NB4 (cell line): ENCODE data around the gene GSDMA.
A peak's percentile ranks its signal among the peaks of the same experiment; 100 is the strongest.

ENCODE experiments used
- DNase-seq: peaks from one replicate; pipeline ENCODE4 v3.0.0; 2010; ENCODE audit warnings: low read depth
- H3K4me3 ChIP-seq: one replicate; pipeline ENCODE4 v1.5.1; 2011; ENCODE audit warnings: mild to moderate bottlenecking, low read depth, low read length, moderate library complexity
- MAX ChIP-seq: IDR thresholded peaks from 2 replicates; pipeline ENCODE4 v1.6.1; 2011; ENCODE audit warnings: low read depth, low read length
- MYC ChIP-seq: IDR thresholded peaks from 2 replicates; pipeline ENCODE4 v1.6.1; 2011; ENCODE audit warnings: low read depth, low read length
- POLR2A ChIP-seq: IDR thresholded peaks from 2 replicates; pipeline ENCODE4 v1.6.1; 2011; ENCODE audit warnings: mild to moderate bottlenecking; ENCODE audit not compliant: insufficient read length; ENCODE audit errors: extremely low read depth
- TF ChIP-seq, protein P1 (sequence below): IDR thresholded peaks from one replicate; pipeline ENCODE4 v1.5.1; 2012; ENCODE audit warnings: low read depth, low read length

GSDMA gene

GRCh38 chr17:39952680-39953470, 9.9 kb upstream of the GSDMA start:
- peak; percentile 97 for DNase-seq
- H3K4me3 ChIP-seq: peak overlapping the region; percentile 42
- TF ChIP-seq POLR2A (peak; percentile 35), MAX (peak; percentile 34; the same call in 1 of the 2 replicates), MYC (no peak)
- TF ChIP-seq, protein P1, sequence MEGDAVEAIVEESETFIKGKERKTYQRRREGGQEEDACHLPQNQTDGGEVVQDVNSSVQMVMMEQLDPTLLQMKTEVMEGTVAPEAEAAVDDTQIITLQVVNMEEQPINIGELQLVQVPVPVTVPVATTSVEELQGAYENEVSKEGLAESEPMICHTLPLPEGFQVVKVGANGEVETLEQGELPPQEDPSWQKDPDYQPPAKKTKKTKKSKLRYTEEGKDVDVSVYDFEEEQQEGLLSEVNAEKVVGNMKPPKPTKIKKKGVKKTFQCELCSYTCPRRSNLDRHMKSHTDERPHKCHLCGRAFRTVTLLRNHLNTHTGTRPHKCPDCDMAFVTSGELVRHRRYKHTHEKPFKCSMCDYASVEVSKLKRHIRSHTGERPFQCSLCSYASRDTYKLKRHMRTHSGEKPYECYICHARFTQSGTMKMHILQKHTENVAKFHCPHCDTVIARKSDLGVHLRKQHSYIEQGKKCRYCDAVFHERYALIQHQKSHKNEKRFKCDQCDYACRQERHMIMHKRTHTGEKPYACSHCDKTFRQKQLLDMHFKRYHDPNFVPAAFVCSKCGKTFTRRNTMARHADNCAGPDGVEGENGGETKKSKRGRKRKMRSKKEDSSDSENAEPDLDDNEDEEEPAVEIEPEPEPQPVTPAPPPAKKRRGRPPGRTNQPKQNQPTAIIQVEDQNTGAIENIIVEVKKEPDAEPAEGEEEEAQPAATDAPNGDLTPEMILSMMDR: no peak

DNA sequence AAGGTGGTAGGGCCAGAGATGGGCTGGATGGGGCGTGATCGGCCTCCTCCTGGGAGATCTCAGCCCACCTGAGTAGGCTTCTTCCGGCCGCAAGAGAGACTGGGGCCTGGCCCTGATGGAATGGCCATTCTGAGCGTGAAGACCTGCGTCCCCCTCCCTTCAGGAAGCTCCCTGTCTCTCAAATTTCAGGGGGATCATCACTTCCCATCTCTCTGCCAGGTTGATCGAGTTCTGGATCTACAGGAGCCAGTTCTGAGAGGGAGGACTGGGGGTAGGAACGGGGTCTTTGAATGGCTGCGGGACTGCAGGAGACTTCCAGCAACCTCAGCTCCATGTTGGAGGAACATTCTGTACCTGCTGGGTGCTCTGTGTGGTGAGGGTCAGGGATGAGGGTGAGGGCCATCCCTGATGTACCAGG, 9.3 kb upstream of the GSDMA start:
- no peak for DNase-seq
- peak overlapping the region; percentile 42 for H3K4me3 ChIP-seq
- no peak for TF ChIP-seq MYC
- TF ChIP-seq, protein P1: no peak
- TF ChIP-seq POLR2A: no peak
- TF ChIP-seq MAX: no peak

DNA sequence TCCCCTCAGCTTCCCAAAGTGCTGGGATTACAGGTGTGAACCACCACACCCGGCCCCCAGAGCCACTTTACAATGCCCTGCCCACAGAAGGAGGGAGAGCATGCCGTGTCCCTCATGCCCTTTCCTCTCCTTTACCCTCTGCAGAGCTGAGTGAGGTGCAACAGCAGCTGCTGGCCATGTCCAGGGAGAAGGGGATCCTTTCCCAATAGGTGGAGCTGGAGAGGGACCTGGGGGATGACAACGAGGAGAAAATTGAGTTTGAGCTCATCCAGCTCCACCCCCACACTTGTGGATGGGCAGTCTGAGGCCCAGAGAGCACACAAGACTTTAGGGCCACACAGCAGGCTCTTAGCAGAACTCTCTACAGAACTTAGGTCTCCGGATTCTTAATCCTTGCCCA, 7.9 kb upstream of the GSDMA start:
- no peak for DNase-seq
- no peak for TF ChIP-seq POLR2A
- TF ChIP-seq, protein P1: no peak
- no peak for TF ChIP-seq MYC
- no peak for TF ChIP-seq MAX

DNA sequence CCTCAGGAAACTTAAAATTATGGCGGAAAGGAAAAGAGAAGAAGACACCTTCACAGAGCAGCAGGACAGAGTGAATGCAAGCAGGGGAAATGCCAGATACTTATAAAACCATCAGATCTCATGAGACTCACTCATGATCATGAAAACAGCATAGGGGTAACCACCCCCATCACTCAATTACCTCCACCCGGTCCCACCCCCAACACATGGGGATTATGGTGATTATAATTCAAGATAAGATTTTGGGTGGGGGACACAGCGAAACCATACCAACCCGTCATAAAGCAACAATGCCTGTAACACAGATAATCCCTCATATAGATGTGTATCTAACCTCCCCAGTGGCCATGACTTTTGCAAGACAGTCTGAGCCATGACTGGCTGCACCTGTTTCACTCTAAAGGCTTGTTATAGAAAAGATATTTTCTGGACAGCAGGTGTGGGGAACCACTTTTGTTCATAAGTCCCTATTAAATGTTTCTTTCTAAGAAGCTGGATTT, 7.0 kb upstream of the GSDMA start:
- no peak for DNase-seq
- no peak overlapping the region for H3K4me3 ChIP-seq
- TF ChIP-seq, protein P1: no peak
- no peak for TF ChIP-seq POLR2A
- TF ChIP-seq MAX: no peak
- no peak for TF ChIP-seq MYC

More for the DNA sequence above, 7.9 kb upstream of the GSDMA start:
- no peak overlapping the region for H3K4me3 ChIP-seq

- H3K4me3 ChIP-seq: no peak overlapping the region
- no peak for TF ChIP-seq POLR2A
- TF ChIP-seq, protein P1: no peak
- no peak for TF ChIP-seq MYC
- TF ChIP-seq MAX: no peak
- no peak for DNase-seq
These were observed 2.2 kb upstream of the GSDMA start for GRCh38 chr17:39960524-39961041.
